Measurements from ENCODE around the gene ALPI.

DNA sequence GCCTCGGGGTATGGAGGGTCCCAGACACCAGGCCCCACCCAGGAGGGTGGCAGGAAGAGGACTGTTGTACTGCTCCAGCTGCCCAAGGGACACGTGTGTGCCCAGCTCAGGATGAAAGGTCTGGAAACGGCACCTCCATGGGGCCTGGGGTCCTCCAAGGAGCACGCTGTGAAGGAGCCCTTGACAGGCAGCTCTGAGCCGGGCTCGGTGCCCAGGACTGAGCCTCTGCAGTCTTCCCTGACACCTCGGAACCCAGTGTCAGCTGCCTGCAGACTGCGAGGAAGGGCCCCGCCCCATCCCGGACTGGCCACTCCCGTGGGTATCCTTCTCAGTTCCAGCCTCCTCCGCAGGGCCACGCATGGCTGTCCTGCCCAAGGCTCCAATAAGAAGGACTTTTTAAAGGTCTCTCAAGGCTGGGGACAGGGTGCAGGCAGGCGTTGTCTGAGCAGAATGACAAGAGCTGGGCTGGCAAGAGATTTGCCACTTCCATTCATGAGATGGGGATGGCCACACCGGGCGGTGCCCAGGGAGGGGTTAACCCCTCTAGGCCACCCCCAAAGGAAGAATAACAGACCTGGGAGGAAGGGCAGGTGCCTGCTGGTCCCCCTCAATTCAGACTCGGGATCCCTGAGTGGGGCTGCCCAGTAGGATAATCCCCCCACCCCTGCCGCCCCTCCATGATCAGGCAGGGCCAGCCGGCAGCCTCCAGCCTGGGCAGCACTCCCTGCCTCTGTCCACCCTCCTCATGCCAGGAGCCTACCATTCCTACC lies 22.8 kb downstream of the ALPI start:
- TF ChIP-seq POLR2A (IDR thresholded peaks at IDR 0.05): no peak
- TF ChIP-seq, protein P1, sequence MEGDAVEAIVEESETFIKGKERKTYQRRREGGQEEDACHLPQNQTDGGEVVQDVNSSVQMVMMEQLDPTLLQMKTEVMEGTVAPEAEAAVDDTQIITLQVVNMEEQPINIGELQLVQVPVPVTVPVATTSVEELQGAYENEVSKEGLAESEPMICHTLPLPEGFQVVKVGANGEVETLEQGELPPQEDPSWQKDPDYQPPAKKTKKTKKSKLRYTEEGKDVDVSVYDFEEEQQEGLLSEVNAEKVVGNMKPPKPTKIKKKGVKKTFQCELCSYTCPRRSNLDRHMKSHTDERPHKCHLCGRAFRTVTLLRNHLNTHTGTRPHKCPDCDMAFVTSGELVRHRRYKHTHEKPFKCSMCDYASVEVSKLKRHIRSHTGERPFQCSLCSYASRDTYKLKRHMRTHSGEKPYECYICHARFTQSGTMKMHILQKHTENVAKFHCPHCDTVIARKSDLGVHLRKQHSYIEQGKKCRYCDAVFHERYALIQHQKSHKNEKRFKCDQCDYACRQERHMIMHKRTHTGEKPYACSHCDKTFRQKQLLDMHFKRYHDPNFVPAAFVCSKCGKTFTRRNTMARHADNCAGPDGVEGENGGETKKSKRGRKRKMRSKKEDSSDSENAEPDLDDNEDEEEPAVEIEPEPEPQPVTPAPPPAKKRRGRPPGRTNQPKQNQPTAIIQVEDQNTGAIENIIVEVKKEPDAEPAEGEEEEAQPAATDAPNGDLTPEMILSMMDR (IDR thresholded peaks at IDR 0.05): no peak
